Astrocyte of the spinal cord (primary cell): ENCODE data around the gene TPX2.
A peak's percentile ranks its signal among the peaks of the same experiment; 100 is the strongest.

Source experiments
- DNase-seq: peaks from one replicate; pipeline ENCODE4 v3.0.0; 2011; ENCODE audit warnings: low read depth, low spot score
- H3K4me3 ChIP-seq: 2 replicates; pipeline ENCODE4 v1.5.1; 2011; ENCODE audit warnings: low read depth, mild to moderate bottlenecking, low read length, moderate library complexity
- in situ Hi-C: cut with HindIII; loops from 2 replicates; pipeline ENCODE4 v1.10.0; 2017; ENCODE audit warnings: low sequenced_read_pairs
- TF ChIP-seq, protein P1 (sequence below): IDR thresholded peaks from 2 replicates; pipeline ENCODE4 v1.5.1; 2012; ENCODE audit warnings: low read depth, mild to moderate bottlenecking, low read length, inconsistent platforms

TPX2 gene

DNA sequence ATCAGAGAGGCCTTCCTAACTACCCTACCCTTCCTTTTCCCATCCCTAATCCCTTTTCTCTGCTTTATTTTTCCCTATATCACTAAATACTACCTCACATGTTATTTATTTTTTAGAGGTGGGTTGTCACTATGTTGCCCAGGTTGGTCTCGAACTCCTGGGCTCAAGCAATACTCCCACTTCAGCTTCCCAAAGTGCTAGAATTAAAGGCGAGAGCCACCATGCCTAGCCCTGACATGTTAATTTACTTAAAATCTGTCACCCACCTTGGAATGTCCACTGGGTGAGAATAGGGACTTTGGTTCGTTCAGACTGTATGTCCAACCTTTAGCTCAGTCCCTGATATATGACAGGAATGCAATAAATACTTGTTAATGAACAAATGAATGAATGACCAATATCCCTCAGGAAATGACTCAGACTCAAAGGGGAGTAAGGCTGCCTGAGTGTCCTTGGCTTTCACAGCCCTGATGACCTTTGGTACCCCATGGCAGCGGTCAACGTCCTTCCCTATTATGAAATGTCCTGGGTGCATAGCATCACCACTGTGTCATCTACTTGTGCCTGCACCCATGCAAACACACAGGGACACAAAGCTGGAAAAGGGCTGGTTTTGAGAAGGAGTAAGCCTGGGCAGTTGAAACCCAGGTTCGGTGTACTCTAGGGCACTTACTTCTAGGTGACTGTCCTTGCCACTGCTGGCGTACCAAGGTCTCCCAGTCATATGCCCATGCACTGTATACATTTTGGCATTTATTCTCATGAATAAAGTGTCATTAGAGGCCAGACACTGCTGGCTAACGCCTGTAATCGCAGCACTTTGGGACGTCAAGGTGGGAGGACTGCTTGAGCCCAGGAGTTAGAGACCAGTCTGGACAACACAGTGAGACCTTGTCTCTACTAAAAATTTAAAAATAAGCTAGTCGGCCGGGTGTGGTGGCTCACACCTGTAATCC lies 43.0 kb upstream of the TPX2 start:
- TF ChIP-seq, protein P1, sequence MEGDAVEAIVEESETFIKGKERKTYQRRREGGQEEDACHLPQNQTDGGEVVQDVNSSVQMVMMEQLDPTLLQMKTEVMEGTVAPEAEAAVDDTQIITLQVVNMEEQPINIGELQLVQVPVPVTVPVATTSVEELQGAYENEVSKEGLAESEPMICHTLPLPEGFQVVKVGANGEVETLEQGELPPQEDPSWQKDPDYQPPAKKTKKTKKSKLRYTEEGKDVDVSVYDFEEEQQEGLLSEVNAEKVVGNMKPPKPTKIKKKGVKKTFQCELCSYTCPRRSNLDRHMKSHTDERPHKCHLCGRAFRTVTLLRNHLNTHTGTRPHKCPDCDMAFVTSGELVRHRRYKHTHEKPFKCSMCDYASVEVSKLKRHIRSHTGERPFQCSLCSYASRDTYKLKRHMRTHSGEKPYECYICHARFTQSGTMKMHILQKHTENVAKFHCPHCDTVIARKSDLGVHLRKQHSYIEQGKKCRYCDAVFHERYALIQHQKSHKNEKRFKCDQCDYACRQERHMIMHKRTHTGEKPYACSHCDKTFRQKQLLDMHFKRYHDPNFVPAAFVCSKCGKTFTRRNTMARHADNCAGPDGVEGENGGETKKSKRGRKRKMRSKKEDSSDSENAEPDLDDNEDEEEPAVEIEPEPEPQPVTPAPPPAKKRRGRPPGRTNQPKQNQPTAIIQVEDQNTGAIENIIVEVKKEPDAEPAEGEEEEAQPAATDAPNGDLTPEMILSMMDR = no peak
- peak; percentile 37 for DNase-seq
- H3K4me3 ChIP-seq = no peak overlapping the region
- in situ Hi-C loops = no loop called here

DNA sequence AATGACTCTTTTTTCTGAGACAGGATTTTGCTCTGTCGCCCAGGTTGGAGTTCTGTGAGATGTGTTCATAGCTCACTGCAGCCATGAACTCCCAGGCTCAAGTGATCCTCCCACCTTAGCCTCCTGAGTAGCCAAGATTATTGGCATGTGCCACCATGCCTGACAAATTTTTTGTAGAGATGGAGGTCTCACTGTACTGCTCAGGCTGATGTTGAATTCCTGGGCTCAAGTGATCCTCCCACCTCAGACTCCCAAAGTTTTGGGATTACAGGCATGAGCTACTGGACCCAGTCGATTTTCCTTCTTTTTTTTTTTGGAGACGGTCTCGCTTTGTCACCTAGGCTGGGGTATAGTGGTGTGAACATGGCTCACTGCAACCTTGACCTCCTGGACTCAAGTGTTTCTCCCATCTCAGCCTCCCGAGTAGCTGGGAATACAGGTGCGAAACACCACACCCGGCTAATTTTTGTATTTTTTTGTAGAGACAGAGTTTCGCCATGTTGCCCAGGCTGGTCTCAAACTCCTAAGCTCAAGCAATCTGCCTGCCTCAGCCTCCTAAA lies 40.8 kb upstream of the TPX2 start:
- in situ Hi-C loops = no loop called here
- no peak for DNase-seq
- H3K4me3 ChIP-seq = no peak overlapping the region

DNA sequence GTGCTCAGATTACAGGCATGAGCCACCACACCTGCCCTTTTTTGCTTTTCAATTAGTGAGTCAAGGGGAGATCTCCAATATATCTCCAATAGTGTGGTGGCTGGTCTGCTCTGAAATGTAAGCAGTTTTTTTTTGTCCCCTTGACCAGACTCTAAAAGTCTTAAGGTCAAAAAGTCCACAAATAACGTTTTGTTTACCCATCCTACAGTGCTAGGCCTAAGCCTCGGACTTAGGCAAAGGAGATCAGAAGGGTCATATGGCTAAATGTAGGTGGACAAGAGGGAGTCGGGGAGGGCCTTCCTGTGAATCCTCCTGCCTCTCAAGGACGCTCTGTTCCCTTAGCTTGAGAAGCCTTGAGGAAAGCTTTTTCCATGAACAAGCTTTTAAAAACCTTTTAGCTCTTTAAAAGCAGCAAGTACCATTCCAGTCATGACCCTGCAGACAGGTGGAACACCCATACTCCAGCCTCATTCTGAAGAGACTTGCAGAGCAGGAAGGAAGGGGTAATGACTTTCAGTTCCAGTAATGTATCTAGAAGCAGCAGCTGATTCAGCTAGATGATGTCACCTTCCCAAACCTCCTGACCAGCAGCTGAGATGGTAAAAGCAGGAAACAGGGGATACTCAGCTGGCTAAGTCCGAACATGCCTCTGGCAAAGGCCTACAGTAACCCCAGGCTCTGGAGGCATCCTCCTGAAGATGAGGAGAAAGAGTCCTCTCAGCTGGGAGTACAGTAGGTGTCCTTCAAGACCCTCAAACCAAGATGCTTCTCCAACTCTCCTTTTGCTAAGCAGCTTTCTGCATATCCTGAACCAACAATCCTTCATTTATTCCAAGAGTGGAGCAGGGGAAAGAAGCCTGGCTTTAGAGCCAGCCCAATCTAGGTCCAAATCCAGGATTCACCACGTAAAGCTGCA lies 40.0 kb upstream of the TPX2 start:
- TF ChIP-seq, protein P1 = no peak
- peak; percentile 94 for DNase-seq
- no peak overlapping the region for H3K4me3 ChIP-seq
- in situ Hi-C loops = no loop called here

More for the DNA sequence above, 40.8 kb upstream of the TPX2 start:
- TF ChIP-seq, protein P1 = no peak

DNA sequence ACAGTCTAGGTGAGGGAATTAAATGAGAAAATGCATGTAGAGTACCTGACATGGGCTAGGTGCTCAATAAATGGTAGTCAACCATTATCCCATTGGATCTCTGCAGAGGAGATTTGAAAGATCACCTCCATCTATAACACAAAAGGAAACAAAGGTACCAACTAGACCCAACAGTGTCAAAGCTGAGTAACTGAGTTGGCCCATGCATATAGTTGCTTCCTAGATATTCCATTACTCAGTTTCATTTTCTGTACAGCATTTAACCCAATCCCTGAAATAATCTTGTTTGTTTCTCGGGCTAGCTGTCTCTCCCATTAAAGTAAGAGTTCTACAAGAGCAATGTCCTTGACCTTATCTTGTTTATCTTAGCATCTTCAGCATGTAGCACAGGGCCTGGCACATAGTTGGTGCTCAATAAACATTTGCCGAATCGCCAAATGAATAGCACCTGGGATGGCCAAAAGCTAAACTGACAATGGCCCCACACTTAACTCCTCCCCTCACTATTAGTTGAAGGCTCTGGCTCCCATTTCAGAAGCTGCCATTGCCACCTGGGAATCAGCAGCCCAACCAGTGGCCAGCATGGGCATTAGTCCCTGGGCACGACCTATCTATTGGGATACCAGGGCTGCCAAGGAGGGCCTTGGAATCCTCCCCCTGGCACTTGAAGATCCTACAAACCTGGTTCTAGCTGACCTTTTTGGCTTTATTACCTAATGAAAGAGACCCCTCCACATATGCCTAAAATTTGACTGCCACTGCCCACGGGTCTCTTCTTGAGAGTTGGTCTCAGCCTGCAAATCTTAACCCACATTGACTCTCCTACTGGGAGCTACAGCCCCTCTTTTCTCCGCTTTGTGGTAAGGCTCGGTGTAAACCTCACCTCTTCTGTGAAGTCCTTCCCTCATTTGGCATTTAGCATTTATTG lies 39.0 kb upstream of the TPX2 start:
- H3K4me3 ChIP-seq = no peak overlapping the region

DNA sequence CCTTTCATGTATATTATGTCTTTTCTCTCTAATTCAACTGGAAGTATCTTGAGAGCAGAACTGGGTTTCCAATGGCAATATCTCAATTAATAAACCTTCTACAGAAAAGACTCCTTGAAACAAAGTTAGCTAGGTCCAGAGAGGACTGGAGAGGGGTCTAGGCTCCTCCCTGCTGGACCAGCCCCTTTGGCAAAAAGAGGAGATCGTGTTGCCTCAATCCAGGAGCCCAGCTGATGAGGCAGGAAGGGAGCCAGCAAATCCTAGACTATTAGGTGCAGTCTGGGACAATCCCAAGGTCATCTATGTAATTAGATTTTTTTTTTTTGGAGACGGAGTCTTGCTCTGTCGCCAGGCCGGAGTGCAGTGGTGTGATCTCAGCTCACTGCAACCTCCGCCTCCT lies 38.3 kb upstream of the TPX2 start:
- H3K4me3 ChIP-seq = no peak overlapping the region
- DNase-seq = no peak
- in situ Hi-C loops = no loop called here
- TF ChIP-seq, protein P1 = no peak

More for the DNA sequence above, 39.0 kb upstream of the TPX2 start:
- in situ Hi-C loops = no loop called here
- no peak for DNase-seq
- TF ChIP-seq, protein P1 = no peak
